Iris pigment epithelial cell (primary cell): ENCODE results near the gene U2AF2.
"Not testable (repeated sequence)": the region's sequence is repeated elsewhere in the genome, so short reads cannot be mapped to it uniquely, and the experiment has no call there.

Experiments used
- DNase-seq: peaks from one replicate; pipeline ENCODE4 v3.0.0-alpha.2; 2011; ENCODE audit warnings: low read depth

Gene U2AF2

DNA sequence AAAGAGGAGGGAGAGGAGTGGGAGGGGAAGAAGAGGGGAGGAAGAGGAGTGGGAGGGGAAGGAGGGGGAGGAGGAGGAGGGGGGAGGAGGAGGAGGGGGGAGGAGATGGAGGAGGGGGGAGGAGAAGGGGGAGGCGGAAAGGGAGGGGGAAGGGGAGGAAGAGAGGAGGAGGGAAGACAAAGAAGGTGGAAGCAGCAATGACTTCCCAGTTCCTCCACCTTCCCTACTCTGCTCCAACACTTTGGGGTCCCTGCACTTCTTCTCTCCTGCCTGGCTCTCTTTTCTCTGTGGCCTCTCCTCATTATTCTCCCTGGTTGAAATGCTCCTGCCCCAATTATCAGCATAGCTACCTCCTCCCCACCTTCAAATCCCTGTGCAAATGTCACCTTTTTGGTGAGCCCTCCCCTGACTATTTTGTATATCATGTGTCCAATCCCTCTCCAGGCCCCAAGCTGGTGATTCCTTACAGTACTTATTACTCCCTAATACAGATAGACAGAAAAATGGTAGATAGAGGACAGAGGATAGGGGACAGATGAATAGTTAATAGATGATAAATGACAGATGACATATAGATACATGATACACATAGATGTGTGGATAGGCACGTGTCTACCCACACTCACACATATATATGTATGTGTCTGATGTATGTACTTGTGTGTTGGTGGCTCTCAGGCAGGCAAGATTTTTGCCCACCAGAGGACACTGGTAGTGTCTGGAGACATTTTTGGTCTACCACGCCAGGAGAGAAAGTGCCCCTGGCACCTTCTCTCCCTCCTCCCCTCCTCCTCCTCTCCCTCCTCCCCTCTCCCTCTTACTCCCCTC, 58.2 kb downstream of the U2AF2 start:
- DNase-seq = no peak

DNA sequence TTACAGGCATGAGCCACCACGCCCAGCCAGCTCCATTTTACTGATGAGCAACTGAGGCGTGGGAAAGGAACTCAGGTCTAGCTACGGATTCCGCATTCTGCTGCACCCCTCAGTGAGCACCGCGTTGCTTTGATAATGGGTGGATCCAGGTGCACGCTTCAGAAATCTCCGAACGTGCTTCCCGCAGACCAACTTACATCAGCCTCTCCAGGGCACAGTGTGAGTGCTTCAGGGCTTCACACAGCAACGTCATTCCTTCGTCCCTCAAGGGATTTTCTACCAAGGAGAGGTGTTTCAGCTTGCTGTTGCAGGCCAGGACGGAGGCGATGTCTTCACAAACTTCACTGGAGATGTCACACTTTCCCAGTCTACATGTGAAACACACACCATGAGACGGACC, 61.7 kb downstream of the U2AF2 start:
- DNase-seq = no peak

DNA sequence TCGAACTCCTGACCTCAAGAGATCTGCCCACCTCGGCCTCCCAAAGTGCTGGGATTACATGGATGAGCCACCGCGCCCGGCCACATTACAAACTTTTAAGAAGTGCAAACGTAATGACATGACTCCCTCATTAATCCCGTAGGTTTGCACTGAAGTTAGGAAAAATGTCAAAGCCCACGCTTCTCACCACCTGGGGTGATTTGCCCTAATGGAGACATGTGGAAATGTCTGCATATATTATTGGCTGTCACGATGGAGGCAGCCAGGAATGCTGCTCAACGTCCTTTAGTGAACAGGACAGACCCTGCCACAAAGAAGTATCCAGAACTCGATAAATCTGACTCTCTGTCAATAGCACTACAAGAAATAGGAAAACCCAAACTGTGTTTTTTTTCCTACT, 62.4 kb downstream of the U2AF2 start:
- DNase-seq = no peak

DNA sequence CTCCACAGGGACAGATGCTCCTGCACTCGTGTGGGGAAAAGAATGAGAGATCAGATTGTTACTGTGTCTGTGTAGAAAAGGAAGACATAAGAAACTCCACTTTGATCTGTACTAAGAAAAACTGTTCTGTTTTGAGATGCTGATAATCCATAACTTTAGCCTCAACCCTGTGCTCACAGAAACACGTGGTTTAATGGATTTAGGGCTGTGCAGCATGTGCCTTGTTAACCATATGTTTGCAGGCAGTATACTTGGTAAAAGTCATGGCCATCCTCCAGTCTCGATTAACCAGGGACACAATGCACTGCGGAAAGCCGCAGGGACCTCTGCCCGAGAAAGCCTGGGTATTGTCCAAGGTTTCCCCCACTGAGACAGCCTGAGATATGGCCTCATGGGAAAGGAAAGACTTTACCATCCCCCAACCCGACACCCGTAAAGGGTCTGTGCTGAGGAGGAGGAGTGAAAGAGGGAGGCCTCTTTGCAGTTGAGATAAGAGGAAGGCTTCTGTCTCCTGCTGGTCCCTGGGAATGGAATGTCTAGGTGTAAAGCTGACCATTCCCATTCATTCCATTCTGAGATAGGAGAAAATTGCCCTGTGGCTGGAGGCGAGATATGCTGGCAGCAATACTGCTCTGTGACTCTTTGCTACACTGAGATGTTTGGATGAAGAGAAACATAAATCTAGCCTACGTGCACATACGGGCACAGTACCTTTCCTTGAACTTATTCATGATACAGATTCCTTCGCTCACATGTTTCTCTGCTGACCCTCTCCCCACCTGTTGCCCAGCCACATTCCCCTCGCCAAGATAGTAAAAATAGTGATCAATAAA, 63.3 kb downstream of the U2AF2 start:
- not testable (repeated sequence) for DNase-seq

DNA sequence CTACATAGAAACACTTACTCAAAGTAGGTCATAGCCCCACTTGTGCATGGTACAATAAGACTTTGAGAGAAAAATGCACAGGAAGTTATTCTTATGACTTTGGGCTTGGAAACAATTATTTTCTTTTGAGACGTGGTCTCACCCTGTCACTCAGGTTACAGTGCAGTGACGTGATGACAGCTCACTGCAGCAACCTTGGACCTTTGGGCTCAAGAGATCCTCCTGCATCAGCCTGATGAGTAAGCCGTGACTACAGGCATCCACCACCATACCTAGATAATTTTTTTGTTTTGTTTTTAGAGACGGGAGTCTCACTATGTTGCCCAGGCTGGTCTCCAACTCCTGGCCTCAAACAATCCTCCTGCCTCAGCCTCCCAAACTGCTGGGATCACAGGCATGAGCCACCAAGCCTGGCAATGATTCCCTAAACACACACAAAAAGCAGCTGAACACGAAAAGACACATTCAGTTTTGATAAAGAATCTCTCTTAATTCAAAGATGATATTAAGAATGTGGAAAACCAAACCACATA, 65.4 kb downstream of the U2AF2 start:
- DNase-seq = no peak

DNA sequence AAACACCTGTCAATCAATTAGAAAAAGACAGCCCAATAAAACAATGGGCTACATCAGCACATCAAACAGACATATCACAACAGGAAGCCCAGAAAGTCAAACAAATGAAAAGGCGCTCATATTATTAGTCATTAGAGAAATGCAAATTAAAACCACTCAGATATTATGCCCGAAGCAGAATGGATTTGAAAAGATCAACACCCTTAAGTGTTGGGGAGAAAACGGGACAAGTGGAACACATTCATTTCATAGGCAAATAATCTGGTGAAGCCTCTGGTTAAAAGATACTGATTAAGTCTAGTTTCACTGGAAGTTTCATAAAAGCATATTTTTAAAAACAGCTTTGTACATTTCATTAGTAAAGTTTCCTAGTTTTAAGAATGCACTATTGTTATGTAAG, 66.0 kb downstream of the U2AF2 start:
- no peak for DNase-seq

DNA sequence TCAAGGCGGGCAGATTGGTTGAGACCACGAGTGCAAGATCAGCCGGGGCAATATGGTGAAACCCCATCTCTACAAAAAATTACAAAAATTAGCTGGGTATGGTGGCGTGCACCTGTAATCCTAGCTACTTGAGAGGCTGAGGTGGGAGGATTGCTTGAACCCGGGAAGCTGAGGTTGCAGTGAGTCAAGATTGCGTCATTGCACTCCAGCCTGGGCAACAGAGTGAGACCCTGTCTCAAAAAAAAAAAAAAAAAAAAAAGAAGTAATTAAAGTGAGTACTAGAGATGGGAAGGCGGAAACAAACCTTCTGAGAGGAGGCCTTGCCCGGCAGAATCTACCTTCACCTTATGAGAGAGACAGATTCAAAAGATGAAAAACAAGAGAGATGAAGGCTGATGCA, 68.7 kb downstream of the U2AF2 start:
- DNase-seq = no peak
